Embryonic facial prominence (tissue), 1 donor: ENCODE data around the gene LDLRAD4.

Experiments
- DNase-seq: peaks from one replicate; pipeline ENCODE4 v3.0.0-alpha.2; 2016; ENCODE audit errors: extremely low spot score

LDLRAD4 gene

DNA sequence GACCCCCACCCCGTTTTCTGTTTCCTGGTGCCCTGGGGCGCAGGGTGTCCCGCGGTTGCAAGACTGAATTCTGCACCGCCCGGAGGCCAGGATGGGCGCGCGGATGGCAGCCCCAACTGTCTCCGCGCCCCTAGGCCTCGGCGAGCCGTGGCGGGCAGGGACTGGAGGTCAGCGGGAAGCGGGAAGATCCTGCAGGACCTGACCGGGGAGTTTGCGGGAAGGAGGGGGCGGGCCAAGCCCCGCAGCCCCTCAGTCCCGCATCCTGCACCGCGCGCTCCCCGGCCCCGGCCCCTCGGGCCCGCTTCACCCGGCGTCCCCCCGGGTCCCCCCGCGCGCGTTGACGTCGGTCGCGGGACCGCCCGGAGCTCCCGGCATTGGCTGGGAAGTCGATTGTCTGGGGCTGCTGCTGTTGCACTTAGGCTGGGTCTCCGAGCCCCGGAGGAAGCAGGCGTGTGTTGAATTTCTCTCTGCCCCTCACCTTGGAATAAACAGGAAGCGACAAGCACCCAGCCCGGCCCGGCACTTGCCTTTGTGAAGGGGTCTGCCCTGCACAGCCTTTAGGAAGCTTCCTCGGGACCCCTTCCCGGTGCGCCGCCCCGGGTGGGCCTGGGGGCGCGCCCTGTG lies at the start of gene LDLRAD4:
TSS of gene LDLRAD4 (plus strand) at position 393 of the 624 bp plus-strand sequence.
- DNase-seq, result no peak

DNA sequence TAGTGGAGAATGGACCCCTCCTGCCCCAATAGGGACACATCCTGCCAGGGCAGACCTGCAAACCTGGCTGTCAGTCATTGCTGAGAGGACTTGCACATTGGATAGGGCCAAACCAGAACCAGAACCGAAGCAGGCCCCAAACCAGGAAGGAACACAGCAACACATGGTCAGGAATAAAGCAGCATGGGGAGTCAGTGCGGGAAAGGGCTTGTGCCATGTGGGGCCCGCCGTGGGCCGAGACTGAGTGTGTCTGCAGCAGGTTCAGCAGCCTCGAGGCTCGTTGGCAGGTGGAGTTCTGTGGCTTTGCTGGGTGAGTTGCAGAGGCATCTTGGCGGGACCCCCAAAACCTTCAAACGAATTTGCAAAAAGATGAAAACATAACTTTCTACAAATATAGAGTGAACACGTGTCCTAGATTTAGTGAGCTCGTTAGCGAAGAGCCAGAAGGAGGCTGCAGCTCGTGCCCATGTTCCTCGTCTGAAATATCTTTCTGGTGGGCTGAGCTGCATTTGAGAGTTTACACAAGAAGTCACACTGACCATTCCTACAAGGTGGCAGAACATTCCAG lies 44.9 kb upstream of the LDLRAD4 start:
- no peak for DNase-seq

DNA sequence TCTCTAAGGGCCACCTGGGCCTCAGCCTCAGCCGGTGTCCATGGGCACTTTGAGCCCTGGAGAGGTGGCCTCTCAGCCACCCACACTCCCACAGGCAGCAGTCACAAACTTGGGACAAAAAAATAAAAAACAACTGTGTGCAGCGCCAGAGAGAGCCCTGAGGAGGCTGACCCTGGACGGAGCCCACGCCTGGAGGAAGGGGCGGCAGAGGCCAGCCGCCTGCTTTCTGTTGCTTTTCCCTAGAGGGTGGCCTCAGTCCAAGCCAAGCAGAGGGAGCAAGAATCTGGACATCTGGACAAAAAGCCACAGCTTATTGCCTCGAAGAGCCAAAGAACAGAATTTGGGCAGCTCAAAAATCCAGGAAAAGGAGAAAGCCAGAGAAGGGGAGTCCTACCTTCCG lies 43.3 kb upstream of the LDLRAD4 start:
- no peak for DNase-seq

DNA sequence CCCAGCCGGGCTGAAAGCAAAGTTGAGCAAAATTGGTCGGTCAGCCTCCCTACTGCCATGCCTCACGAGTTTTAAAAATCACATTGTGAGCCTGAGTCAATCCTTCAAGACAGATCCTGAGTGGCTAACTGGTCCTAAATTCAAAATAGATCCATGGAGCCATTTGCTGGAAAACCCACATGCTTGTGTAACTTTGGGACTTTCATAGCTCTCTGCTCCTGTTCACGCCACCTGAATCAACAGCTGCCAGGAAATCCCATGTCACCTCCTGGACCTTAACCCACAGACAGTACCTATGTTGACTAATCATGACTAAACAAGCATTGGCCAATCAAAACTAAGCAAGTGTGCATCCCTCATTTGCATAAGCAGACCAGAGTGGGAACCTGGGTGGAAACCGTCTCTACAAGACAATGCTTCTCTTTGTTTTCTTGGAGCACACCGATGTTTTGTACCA lies 42.8 kb upstream of the LDLRAD4 start:
- no peak for DNase-seq

DNA sequence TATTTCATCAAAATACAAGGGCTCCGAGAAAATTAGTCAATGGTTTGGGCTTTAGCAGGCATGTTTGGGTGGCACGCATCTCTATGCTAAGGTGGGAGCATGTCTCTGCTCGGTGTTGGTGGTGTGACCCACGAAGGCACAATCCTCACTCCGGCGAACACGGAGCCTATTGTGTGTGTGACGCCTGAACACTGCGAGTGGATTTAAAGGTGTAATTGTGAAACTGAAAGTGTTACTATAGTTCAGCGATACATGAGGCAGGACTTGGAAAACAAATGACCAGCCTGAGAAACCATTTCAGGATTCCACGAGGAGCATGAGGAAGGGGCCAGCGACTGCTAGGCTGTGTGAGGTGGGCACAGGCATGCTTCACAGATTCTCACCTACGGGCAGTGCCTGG lies 41.7 kb upstream of the LDLRAD4 start:
- DNase-seq, result no peak

DNA sequence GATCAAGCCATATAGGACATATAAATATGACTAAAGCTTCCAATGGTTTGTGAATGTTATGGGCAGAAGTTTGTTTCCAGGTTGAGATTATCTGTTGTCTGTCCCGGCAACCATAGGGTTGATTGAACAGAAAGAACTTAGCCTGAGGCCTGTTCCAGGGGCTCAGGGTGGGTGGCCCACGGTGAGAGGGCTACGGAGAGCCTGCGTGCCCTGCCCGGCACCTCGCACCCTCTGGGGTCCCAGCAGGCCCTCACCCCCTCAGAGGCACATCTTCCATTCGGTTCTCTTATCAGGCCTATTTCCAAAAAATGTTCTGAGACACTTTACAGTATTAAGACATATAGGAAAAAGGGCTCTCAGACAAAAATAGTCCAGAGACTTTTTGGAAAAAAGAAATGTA lies 40.4 kb upstream of the LDLRAD4 start:
- no peak for DNase-seq

DNA sequence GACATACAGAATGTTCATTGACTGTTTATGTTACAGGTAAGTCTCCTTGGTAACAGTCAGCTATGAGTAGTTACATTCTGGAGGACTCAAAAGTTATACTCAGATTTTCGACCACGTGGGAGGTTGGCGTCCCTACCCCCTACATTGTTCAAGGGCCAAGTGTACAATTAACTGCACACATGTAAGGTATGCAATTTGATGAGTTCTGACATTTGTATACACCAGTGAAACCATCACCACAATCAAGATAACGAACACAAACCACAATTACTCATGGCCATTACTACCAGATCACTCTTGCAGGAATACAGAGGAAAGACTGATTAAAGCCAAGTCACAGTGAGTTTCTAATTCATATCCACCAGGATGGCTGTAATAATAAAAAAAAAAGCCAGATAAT lies 39.6 kb upstream of the LDLRAD4 start:
- no peak for DNase-seq

DNA sequence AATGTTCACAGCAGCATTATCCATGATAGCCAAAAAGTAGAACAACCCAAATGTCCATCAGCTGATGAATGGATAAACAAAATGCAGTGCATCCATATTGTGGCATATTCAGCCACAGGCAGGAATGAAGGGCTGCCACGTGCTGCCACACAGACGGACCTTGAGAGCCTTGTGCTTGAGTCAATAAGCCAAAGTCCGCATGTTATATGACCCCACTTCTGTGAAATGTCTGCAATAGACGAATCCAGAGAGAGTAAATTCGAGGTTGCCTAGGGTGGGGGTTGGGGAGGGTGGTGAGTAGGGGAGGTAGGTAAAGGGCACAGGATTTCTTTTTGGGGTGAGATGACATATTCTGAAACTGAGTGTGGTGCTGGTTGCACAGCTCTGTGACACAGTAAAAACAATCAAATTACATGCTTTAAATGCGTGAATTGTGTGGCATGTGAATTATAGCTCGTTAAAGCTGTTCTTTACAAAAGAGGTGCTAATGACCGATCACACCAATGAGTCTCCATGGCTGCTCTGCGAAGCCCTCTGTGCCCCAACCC lies 38.9 kb upstream of the LDLRAD4 start:
- DNase-seq, result no peak

DNA sequence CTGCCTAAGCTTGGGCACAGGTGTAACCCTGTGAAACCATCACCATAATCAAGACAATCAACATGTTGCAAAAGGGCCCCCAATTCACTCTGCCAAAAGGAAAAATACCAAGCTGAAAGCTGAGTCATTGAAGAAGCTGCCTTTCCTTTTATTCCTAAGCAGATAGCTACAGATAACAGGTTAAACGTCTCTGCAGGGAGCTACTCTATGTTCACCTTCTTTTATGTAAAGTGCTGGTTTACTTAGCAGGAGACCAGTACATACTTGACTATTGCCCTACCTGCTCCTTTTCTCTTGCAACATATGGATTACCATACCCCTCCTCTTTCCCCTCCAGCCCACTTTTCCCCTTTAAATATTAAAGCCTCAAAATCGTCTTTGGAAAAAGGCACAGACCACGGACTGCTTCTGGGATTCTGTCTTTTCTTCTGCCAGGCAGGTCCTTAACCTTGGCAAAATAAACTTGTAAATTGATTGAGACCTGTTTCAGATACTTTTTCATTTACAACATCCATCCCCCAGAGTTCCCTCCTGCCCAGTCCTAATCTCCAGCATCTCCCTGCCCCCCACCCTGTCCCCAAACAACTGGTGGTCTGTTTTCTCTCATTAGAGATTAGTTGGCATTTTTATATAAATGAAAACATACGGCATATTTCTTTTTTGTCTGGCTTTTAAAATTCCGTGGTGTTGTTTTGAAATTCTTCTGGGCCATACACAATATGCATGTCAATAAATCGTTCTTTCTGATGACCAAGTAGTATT lies 37.8 kb upstream of the LDLRAD4 start:
- no peak for DNase-seq

DNA sequence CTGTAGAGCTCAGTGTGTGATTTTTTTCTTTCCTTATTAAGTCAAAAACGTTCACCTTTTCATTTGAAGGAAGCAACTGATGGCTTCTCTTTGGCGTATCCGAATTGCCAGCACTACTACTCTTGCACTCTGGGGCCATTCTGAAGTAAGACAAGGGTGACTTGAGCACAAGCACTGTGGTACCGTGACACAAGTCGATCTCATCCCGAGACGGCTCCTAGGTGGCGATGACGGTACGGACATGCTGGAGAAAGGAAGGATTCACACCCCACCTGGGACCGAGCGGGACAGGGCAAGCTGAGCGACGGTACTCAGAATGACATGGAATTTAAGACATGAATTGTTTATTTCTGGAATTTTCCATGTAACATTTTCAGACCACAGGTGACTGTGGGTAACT lies 36.8 kb upstream of the LDLRAD4 start:
- DNase-seq, result no peak

DNA sequence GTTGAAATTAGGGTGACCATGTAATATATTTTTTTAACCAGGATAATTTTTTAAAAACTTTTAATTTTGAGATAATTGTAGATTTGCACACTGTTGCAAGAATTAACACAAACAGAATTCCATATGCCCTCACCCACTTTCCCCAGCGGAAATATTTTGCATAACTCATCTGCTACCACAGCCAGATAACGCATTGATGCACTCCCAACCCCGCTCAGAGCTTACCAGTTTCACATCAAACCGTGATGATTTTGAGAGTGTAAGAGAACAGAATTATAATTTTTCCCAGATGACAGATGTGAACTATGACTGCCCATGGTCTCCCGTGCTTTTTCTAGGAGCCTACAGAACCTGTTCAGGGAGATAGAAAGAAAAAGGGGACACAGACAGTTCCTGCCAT lies 35.2 kb upstream of the LDLRAD4 start:
- DNase-seq, result no peak

DNA sequence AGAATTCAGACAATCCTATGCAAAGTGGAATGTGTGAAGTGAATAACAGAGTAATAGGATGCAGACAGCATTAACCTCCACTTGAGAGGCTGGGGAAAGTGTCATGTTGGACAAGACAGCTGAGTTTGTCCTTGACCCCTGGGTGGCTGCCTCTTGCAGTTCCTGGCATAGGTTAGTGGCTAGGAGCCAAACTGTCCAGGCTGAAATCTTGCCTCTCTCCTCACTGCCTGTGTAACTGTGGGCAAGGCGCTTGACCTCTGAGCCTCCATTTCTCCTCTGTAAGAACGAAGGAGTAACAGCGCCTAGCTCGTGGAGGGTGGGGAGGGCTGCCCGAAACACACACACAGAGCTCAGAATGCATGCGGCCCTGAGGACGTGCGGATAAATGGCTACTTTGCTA lies 34.8 kb upstream of the LDLRAD4 start:
- DNase-seq, result no peak

DNA sequence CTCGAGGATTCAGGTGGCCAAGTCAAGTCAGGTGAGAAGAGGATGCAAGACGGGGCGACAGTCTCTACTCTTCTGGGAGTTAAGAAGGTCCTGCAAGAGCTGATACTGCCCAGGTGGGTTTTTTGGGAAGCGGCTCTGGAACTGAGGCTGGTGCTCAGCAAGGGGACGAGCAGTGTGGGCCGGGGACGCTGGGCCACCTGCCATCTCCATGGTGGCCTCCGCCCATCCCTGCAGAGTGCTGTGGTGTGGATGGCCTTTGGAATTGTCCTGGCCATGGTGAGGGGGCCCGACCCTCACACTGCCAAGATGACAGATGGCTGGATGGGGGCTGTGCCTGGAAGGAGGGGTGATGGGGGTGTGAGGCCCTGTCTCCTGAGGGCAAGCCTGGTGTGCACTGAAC lies 34.2 kb upstream of the LDLRAD4 start:
- no peak for DNase-seq

DNA sequence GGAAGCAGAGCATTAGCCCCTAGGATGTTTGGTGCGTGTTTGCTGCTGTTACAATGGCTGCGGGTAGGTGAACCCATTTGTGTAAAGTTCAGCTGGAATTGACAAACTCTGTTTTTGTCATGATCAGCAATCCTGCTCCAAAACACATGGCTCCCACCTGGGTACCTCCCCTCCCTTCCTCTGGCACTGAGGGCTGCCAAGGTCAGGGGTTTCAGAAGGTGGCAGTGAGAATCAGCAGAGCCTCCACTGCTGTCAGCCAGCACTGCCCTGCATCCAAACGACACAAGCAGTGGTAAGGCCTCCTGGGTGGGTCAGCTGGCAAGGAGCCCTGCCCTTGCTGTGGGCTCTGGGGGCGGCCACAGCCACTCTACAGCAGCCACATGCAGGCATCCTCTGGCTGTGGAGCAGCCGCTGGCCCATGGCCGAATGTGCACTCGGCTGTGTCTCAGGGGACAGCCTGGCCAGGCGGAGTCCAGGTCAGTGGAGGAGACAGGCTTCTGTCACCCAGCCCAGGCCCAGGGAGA lies 32.8 kb upstream of the LDLRAD4 start:
- DNase-seq, result no peak

DNA sequence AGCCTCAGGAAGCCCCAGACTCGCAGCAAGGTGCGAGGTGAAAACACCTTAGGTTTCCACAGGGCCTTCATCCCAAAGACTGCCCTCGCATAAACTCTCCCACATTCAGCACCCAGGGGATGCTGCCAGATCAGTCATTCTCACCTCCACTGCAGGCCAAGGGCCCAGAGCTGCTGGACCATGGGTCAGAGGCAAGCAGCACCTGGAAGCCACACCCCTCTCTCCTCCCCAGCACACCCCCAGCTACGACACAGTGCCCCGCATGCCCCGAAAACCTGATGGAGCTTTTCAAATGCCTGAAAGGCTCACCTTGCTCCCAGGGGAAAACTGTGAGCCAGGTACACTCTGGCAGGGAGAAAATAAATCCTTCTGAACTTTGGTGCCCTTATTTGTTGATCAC lies 31.9 kb upstream of the LDLRAD4 start:
- no peak for DNase-seq

DNA sequence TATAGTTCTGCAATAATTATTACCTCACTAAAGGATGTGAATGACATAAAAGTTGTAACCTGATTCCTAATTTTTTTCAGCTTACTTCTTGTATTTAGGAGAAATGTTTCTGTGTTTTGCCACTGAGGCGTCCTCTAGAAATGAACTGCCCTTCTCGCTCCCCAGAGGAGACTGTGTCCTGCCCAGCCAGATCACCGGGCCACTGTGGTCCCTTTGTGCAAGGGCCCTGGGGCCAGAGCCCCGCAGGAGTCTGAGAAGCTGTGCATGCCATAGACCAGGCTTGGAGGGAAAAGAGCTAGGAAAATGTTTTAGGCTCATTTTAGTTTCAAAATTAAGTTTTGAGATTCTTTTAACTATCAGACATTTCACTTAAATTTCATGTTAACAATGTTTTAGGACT lies 31.1 kb upstream of the LDLRAD4 start:
- no peak for DNase-seq

DNA sequence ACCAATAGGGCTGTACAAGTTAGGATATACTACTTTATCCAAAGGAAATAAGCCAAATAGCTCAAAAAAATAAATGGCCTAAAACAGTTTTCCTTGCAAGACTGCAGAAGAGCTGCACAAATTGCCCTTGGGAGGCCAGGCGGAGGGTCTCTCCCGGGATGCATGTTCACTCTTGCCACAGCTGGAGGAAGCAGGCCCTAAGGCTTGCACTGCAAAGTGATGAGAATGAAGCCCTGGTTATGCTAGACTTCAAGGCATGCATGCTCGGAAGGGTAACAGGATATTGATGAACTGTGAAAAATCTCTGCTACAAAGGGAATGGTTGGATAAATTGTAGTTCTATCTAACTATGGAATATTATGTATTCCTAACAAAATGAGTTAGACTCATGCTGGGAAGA lies 27.5 kb upstream of the LDLRAD4 start:
- no peak for DNase-seq

DNA sequence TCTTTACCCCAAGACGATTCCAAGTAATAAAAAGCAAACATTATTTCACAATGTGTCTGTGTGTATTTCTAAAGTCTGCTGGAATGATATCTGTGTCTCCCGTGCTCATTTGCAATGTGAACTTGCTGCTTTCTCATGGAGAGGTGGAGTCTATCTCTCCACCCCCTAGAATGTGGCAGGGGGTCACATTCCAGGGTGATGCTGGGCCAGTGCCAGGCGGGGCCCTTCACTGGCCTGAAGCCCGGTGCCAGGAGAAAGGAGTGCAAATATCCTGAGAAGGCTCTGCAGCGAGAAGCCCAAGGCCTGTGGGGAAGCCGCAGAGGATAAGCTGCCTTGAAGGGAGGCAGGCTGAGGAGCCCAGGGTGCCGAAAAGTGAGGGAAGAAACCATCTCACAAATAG lies 26.8 kb upstream of the LDLRAD4 start:
- DNase-seq, result no peak

DNA sequence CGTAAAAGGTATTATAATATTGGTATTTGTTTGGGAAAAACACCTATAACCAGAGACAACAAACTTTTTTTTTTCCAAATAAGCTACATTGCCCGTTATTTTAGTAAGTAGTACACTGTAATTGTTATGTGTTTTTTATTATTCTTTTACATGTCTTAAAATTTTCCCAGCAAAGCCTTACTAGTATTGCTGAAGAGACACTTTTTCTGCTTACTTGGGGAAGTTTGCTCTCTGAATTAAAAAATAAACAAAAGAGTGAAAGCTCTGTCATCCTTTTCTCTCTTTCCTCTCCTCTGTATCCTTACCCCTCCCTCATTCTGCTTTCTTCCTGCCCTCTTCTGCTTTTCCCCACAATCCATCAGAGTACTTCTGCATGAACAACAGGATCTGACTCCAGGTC lies 25.6 kb upstream of the LDLRAD4 start:
- no peak for DNase-seq

DNA sequence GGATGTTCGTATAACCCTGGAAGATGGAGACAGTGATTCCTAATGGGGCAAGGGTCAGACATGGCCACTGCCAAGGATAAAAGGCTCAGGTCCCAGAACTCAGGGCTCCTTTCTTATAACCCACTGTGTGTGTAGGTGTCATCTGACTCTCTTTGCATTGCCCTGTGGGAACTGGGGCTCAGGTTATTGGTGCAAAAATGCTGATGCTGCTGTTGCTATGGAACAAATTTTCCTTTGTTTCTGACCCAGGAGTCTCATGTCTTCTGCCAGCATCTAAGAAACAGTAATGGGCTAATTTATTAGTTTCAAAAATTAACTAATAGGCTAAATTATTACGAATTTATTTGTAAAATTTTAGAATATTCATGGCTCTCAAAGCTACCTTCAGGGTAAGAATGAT lies 24.3 kb upstream of the LDLRAD4 start:
- DNase-seq, result no peak

DNA sequence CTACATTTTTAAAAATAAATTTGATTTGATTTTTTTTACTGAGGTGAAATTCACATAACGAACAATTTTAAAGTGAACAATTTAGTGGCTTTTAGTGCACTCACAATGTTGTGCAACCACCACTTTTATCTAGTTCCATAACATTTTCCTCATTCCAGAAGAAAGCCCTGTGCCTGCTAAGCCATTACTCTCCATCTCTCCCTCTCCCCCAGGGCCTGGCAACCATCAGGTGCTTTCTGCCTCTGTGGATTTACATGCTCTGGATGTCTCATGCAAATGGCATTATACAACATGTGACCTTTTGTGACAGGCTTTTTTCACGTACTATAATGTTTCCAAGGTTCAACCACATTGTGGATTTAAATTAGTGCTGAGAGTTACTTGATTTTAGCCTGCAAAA lies 19.9 kb upstream of the LDLRAD4 start:
- DNase-seq, result no peak

DNA sequence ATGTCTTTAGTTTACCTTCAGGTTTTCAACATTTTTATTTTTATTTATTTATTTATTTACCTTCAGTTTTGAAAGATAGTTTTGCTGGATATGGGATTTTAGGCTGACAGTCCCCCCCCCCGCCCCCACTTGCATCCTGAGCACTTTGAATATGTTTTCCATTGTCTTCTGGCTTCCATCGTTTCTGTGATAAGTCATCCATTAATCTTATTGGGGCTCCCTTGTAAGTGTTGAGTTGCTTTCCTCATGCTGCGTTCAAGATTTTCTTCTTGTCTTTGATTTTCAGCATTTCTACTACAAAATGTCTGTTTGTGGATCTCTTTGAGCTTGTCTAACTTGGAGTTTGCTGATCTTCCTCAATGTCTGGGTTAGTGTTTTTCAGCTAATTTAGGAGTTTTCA lies 19.4 kb upstream of the LDLRAD4 start:
- no peak for DNase-seq

DNA sequence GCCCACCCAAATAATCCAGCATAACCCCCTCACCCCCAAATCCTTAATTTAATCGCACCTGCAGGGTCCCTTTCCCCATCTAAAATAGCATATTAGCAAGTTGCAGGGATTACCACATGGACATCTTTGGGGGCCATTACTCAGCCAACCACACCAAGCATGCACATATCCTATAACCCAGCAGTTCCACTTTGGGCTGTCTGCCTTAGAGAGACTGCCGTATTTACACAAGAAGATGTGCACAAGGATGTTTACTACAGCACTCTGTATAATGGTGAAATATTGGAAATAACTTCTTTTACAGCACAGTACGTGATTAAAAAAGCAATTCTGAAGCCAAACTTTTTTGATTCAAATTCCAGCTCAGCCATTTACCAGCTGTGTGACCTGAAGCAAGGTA lies 17.3 kb upstream of the LDLRAD4 start:
- no peak for DNase-seq
